IPS DF 4.7 (cell line): ENCODE results near the gene GAL3ST1.
"Not testable (repeated sequence)": the region's sequence is repeated elsewhere in the genome, so short reads cannot be mapped to it uniquely, and the experiment has no call there.

Experiments
- DNase-seq: peaks from one replicate; pipeline ENCODE4 v3.0.0-alpha.2; 2013; ENCODE audit warnings: low spot score; ENCODE audit errors: extremely low read depth

Gene GAL3ST1

GRCh38 chr22:30574095-30574981 lies at the start of gene GAL3ST1:
TSS of gene GAL3ST1 (minus strand) at chr22:30574665. CDS start at chr22:30557392, 17,273 bp downstream.
- DNase-seq: no peak

DNA sequence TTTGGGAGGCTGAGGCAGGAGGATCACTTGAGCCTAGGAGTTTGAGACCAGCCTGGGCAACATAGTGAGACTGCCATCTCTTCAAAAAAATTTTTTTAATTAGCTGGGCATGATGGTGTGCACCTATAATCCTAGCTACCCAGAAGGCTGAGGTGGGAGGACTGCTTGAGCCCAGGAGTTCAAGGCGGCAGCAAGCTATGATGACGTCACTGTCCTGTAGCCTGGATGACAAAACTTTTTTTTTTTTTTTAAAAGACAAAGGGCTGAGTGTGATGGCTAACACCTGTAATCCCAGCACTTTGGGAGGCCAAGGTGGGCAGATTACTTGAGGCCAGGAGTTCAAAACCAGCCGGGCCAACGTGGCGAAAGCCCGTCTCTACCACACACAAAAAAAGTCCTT lies 45.4 kb upstream of the GAL3ST1 start:
- not testable (repeated sequence) for DNase-seq

GRCh38 chr22:30617819-30618218 lies 43.4 kb upstream of the GAL3ST1 start:
- DNase-seq: no peak

- no peak for DNase-seq
These were observed 41.1 kb upstream of the GAL3ST1 start for GRCh38 chr22:30615543-30615954.

DNA sequence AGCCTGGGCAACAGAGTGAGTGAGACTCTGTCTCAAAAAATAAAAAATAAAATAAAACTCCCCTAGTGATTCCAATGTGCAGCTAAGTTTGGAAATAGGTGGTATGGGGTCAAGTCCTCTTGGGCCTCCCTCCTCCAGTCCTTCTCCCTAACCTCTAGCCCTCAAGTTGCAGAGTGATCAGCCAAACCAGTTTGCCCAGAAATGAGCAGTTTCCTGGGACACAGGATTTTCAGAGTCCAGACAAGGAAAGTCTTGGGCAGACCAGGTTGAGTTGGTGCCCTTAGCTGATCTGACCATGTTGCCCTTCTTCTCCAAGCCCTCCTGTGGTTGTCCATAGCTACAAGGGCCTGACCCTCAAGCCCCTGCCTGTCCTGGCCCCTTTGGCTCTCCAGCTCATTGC lies 40.4 kb upstream of the GAL3ST1 start:
- DNase-seq: no peak

GRCh38 chr22:30614268-30614667 lies 39.8 kb upstream of the GAL3ST1 start:
- DNase-seq: no peak

GRCh38 chr22:30612789-30613188 lies 38.3 kb upstream of the GAL3ST1 start:
- no peak for DNase-seq

DNA sequence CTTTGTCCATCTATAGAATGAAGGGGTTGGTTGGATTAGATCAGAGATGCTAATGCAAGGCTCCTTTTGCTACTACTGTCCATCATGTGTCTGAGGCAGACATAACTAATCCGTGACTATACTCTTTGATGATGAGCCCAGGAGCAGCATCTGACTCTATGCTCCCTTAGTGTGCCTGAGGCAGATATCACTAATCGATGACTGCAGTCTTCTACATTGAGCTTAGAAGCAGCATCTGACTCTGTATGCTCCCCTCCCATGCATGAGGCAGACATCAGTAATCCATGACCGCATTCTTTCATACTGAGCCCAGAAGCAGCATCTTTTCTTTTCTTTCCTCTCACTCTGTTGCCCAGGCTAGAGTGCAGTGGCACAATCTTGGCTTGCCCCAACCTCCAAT lies 36.7 kb upstream of the GAL3ST1 start:
- DNase-seq: no peak

DNA sequence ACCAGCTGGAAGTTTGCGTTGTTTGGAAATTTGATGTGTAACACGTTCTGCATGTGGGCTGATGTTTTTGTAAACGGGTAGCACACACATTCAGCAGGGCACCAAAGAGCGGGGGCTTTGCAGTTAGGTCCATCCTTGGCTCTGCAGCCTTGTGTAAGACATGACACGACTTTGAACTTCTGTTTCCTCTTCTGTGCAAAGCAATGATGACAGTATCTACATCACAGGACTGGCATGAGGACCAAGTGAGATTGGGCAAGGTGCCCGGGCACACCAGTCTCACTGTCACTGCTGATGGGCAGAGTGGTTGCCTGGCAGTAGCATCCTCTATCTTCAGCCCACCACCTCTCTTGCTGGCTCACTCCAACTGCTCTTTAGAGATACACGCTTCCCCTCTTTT lies 35.8 kb upstream of the GAL3ST1 start:
- DNase-seq: no peak

DNA sequence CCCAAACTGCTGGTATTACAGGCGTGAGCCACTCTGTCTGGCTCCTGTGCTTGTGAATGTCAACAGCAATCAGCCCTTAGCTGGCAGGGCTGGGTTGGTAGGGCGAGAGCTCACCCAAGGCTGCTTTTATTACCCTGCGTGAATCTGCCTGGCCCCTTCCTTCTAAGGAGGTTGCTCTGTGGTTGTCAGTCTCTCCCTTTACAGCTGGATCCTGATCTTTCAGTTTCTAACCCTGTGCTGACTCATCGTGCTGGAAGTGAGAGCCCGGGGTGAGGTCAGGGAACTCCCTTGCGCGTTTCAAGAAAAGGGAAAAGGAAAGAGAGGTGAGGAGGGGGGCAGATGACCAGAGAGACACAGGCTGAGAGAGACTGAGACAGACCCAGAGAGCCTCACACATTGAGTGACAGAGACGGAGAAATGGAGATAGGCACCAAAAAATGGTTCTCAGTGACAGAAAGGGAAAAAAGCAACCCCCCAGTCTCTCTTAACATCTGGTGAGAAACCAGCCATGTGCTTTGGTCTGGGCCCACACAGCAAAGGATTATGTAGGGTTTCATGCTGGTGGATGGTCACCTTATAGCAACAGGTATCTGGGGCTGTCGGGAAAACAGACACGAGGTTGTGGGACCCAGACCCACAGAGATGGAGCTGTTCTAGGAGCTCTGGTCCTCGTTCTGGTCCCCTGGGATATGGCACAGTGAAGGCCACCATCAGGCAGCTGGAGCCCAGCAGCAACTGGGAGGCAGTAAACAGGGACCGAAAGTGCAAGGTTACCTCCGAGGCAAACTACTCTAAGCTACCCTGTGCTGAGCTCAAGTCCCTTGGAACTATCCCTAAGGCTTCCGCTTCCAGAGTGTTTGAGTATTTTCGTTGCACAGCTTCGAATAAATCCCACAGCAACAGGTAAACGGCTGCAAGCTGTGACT lies 35.1 kb upstream of the GAL3ST1 start:
- DNase-seq: no peak

- DNase-seq: no peak
These were observed 33.5 kb upstream of the GAL3ST1 start for GRCh38 chr22:30607939-30608338.

DNA sequence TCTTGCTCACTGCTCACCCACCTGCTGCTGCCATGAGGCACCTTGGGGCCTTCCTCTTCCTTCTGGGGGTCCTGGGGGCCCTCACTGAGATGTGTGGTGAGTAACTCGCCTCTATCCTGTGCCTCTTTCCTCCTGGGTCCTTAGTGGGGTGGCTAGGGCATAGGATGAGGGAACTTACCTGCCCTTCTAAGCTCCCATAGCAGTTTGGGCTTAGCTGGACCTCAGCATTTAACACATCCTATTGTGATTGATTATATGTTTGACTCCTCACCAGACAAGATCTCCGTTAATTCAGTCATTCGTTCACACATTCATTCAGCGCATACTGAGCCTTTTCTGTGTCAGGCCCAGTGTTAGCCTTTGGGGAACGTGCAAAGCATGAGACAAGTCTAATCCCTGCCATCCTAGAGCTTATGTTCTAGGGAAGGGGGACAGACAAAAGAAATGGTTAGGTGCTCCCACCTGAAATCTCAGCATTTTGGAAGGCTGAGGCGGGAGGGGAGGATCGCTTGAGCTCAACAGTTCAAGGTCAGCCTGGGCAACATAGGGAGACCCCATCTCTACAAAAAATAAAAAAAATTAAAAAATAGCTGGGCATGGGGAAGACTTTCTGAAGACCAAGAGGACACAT lies 33.0 kb upstream of the GAL3ST1 start:
- DNase-seq: no peak

DNA sequence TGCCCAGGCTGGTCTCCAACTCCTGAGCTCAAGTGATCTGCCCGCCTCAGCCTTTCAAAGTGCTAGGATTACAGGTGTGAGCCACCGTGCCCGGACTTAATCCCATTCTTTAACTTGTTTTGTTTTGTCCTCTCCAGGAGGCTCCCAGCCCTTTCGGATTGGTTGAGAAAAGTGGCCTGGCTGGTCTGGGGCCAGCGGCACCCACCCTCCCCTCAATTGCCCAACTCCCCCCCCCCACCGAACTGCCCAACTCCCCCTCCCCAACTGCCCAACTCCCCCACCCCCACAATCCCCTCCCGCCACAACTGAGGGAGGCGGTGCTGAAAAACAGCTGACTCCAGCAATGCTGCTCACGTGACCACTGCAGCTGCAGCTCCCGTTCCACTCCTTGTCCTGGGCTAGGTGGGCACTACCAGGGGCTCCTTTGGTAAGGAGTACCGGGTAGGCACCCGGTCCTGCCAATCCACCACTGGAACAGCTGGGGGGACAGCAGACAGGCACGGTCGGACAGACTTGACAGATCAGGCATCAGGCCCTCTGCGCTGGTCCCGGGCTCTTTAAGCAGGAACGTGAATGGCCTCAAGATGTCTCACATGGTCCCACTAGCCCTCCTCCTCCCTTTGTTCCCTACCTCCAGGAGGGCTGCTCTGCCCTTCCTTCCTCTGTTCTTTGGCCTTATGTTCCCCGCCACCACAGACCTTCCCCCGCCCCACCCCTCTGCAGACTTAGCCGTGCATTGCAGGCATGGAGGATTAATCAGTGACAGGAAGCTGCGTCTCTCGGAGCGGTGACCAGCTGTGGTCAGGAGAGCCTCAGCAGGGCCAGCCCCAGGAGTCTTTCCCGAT lies 32.2 kb upstream of the GAL3ST1 start, which contains the start of gene TCN2:
Gene TCN2 (plus strand): TSS at position 720 of the 845 bp plus-strand sequence. CDS start 158 bp downstream, outside the sequence.
- DNase-seq: no peak

DNA sequence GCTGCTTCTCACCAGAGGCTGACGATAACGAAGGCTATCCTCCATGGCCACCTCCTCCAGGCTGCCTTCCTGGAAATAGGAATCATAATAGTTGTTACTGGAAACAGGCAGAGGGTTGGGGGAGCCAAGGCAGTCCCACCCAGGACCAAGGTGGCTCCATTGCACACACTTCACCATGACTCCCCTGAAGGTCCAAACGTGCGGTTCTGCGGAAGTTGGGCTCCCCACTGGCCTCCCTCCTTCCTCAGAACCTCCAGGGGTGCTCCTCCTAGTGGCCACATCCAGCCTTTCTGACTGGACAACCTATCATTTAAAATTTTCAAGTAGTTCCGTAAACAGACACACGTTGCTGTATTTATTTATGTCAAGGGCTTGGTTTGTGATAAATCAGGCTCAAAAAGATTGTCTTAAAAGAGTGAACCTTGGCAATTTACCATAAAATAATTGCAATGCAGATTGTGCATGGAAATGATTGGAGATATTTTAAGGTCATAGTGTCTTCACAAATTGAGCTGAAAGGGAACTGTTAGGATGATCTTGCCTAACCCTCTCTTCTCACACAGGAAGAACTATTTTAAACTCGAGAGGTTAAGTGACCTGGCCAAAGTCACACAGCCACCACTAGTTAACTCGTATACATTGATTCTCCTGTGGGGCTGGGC lies 31.1 kb upstream of the GAL3ST1 start:
- DNase-seq: no peak

DNA sequence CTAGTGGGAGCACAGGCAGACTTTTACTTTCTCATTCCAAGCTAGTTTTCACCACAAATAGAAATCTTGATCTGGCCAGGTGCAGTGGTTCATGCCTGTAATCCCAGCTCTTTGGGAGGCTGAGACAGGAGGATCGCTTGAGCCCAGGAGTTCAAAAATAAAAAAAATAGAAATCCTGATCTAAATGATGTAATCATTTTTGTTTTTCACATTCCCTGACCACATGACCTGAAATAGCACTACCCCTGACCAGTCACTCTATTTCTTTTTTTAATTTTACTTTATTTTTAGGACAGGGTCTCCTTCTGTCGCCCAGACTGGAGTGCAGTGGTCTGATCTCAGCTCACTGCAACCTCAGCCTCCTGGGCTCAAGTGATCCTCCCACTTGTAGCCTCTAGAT lies 30.3 kb upstream of the GAL3ST1 start:
- no peak for DNase-seq

- DNase-seq: no peak
These were observed 29.3 kb upstream of the GAL3ST1 start for GRCh38 chr22:30603801-30604200.

DNA sequence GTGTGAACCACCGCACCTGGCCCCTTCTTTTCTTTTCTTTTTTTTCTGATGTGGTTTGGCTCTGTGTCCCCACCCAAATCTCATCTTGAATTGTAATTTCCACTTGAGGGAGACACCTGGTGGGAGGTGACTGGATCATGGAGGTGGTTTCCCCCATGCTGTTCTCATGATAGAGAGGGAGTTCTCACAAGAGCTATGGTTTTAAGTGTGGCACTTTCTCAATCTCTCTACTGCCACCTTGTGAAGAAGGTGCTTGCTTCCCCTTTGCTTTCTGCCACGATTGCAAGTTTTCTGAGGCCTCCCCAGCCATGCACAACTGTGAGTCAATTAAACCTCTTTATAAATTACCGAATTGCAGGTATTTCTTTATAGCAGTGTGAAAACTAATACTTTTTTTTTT lies 27.6 kb upstream of the GAL3ST1 start:
- DNase-seq: no peak

DNA sequence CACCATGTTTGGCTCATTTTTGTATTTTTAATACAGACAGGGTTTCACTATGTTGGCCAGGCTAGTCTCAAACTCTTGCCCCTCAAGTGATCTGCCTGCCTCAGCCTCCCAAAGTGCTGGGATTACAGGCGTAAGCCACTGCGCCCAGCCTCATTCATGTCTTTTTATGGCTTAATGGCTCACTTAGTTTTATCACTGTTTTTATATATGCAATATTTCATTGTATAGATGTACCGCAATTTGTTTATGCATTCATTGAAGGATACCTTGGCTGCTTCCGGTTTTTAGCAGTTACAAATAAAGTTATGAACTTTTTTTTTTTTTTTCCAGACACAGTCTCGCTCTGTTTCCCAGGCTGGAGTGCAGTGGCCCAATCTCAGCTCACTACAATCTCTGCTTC lies 27.0 kb upstream of the GAL3ST1 start:
- DNase-seq: no peak

DNA sequence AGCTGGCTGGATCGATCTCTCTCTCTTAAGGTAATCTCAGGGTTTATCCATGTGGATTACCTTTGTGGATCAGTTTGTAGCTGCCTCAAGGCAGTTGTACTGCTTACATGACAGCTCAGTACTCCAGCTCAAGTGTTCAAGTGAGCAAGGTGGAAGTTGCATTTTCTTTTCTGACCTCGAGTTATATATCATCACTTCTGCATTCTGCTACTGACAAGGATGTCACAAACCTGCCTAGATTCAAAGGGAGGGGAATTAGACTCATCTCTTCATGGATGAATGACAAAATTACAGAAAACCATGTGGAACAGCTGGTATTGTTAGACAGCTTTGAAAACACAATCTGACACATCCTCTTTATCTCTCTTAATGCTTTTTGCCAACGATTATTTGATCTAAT lies 26.5 kb upstream of the GAL3ST1 start:
- no peak for DNase-seq

DNA sequence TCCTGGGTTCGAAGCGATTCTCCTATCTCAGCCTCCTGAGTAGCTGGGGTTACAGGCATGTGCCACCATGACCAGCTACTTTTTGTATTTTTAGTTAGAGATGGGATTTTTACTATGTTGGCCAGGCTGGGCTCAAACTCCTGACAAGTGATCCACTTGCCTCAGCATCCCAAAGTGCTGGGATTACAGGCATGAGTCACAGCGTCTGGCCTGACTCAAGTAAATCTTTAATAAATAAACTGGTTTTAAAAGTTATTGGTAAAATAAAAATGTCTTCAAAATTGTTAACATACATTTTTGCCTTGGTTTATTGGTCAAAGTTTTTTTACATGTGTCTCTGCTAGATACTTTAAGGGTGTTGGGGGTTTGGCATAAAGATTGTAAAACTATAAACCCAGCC lies 24.5 kb upstream of the GAL3ST1 start:
- no peak for DNase-seq
